GM12874 (cell line): ENCODE measurements around the gene SAMD13.

Experiments
- CTCF ChIP-seq: IDR thresholded peaks from 2 replicates; pipeline ENCODE4 v1.5.1; 2011; ENCODE audit warnings: low read depth, mild to moderate bottlenecking, control low read depth, low read length, moderate library complexity; ENCODE audit not compliant: insufficient read depth

SAMD13 gene

GRCh38 chr1:84356881-84357280 is 55.4 kb downstream of the SAMD13 start:
- no peak for TF ChIP-seq CTCF

GRCh38 chr1:84358695-84359094 is 57.2 kb downstream of the SAMD13 start:
- no peak for TF ChIP-seq CTCF

GRCh38 chr1:84360316-84360715 is 58.8 kb downstream of the SAMD13 start:
- no peak for TF ChIP-seq CTCF

GRCh38 chr1:84361796-84362195 is 60.3 kb downstream of the SAMD13 start:
- TF ChIP-seq CTCF = no peak

GRCh38 chr1:84363019-84363418 is 61.5 kb downstream of the SAMD13 start:
- no peak for TF ChIP-seq CTCF

GRCh38 chr1:84363622-84364021 is 62.1 kb downstream of the SAMD13 start:
- TF ChIP-seq CTCF = no peak

GRCh38 chr1:84365225-84366221 is 64.0 kb downstream of the SAMD13 start:
- no peak for TF ChIP-seq CTCF
